SU-DHL-6 (cell line): ENCODE data around the gene PRKAR2B.

ENCODE experiments used
- EZH2phosphoT487 ChIP-seq: fragments of 200-600 bp; sonication (generic), shearing (Covaris generic); conservative IDR thresholded peaks from 2 replicates; pipeline ENCODE4 v1.6.1; 2018; ENCODE audit warnings: mild to moderate bottlenecking, antibody characterized with exemption, low read length, moderate library complexity, mixed read lengths
- TF ChIP-seq, protein P1 (sequence below): fragments of 200-600 bp; sonication (generic); IDR thresholded peaks from one replicate; pipeline ENCODE4 v1.5.1; 2017; ENCODE audit warnings: antibody characterized with exemption, mild to moderate bottlenecking, low read length, moderate library complexity; ENCODE audit not compliant: insufficient read depth, poor library complexity, severe bottlenecking

DNA sequence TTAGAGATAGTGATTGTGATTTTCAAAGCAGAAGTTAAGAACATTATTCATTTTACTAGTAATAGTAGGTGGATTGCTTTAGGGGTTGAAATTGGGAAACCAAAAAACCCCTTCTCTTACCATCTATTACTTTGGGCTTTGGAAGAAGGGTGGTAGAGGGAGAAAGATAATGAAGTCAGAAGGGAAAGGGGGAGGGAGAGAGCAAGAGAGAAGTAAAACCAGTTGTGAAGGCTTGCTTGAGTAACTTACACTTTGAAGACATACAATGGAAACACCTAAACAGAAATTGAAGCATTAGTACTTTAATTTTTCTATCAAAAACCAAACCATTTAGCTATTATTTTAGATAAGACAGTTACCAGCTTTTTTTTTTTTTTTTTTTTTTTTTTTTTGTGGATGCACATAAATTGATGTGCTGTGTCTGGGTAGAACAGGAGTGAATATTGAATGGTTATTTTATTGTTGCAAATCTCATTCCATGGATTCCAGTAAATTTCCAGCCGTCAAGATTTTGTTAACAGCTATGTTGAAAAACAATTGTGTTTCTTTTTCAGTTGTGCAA is 5.5 kb downstream of the PRKAR2B start:
- TF ChIP-seq, protein P1, sequence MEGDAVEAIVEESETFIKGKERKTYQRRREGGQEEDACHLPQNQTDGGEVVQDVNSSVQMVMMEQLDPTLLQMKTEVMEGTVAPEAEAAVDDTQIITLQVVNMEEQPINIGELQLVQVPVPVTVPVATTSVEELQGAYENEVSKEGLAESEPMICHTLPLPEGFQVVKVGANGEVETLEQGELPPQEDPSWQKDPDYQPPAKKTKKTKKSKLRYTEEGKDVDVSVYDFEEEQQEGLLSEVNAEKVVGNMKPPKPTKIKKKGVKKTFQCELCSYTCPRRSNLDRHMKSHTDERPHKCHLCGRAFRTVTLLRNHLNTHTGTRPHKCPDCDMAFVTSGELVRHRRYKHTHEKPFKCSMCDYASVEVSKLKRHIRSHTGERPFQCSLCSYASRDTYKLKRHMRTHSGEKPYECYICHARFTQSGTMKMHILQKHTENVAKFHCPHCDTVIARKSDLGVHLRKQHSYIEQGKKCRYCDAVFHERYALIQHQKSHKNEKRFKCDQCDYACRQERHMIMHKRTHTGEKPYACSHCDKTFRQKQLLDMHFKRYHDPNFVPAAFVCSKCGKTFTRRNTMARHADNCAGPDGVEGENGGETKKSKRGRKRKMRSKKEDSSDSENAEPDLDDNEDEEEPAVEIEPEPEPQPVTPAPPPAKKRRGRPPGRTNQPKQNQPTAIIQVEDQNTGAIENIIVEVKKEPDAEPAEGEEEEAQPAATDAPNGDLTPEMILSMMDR = no peak
- no peak for TF ChIP-seq EZH2phosphoT487
